ENCODE results near the gene TMX3.

The TMX3 gene

GRCh38 chr18:68703326-68703725, 11.6 kb downstream of the TMX3 start:
- no peak overlapping the region for H3K4me3 ChIP-seq (ENCODE audit: low read depth, low read length)
- TF ChIP-seq, protein P1, sequence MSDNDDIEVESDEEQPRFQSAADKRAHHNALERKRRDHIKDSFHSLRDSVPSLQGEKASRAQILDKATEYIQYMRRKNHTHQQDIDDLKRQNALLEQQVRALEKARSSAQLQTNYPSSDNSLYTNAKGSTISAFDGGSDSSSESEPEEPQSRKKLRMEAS (IDR thresholded peaks at IDR 0.05; ENCODE audit: low read depth, low read length), result no peak
- TF ChIP-seq MYC (IDR thresholded peaks at IDR 0.05; ENCODE audit: low read depth, low read length) (no peak), CTCF (IDR thresholded peaks at IDR 0.05; ENCODE audit: low read depth, low read length) (no peak), POLR2A (IDR thresholded peaks at IDR 0.05; ENCODE audit: extremely low read depth, insufficient read length) (no peak)
- DNase-seq (ENCODE audit: low read depth), result no peak

- no peak overlapping the region for H3K4me3 ChIP-seq (ENCODE audit: low read depth, low read length)
- TF ChIP-seq, protein P1 (IDR thresholded peaks at IDR 0.05; ENCODE audit: low read depth, low read length), result no peak
- TF ChIP-seq POLR2A (IDR thresholded peaks at IDR 0.05; ENCODE audit: extremely low read depth, insufficient read length) (no peak), MYC (IDR thresholded peaks at IDR 0.05; ENCODE audit: low read depth, low read length) (no peak), CTCF (IDR thresholded peaks at IDR 0.05; ENCODE audit: low read depth, low read length) (no peak)
- DNase-seq (ENCODE audit: low read depth), result no peak
These were observed 13.6 kb downstream of the TMX3 start for GRCh38 chr18:68701353-68701752.

DNA sequence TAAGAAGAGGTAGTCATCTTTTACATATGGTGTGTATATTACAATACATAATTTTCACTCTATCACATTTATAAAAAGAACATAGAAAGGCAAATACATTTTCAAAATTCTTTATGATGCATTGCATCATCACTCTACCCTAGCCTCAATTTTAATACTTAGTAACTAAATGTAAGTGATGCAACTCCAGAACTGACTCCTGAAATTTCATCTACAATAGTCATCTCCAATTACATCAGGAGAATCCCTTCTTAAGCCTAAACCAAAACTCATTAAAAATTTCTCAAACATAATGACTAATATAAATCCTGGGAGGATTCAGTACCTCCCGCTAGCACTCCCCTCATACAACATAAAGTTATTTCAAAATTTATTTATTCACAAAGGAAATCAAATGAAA, 15.9 kb downstream of the TMX3 start:
- TF ChIP-seq POLR2A (IDR thresholded peaks at IDR 0.05; ENCODE audit: extremely low read depth, insufficient read length) (no peak), MYC (IDR thresholded peaks at IDR 0.05; ENCODE audit: low read depth, low read length) (no peak), CTCF (IDR thresholded peaks at IDR 0.05; ENCODE audit: low read depth, low read length) (no peak)
- TF ChIP-seq, protein P1 (IDR thresholded peaks at IDR 0.05; ENCODE audit: low read depth, low read length), result no peak
- no peak for DNase-seq (ENCODE audit: low read depth)
- H3K4me3 ChIP-seq (ENCODE audit: low read depth, low read length), result no peak overlapping the region

DNA sequence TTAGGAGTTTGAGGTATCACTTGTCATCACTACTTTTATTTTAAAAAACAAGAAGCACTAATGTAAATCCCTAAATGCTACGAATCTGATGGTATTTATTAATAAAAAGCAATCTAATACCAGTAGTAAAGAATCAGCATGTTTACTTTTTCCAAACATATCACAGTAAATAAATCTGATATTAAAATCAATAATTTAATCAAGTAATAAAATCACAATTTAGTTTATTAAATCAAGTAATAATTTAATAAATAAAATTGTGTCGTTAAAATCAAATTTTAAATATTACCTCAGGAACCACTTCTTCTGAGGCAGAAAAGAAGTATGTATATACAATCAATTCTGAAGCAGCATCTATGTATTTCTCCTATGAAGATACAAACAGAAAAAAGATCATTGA, 18.0 kb downstream of the TMX3 start:
- no peak overlapping the region for H3K4me3 ChIP-seq (ENCODE audit: low read depth, low read length)
- no peak for DNase-seq (ENCODE audit: low read depth)
- TF ChIP-seq, protein P1 (IDR thresholded peaks at IDR 0.05; ENCODE audit: low read depth, low read length), result no peak
- no peak for TF ChIP-seq CTCF (IDR thresholded peaks at IDR 0.05; ENCODE audit: low read depth, low read length)
- TF ChIP-seq POLR2A (IDR thresholded peaks at IDR 0.05; ENCODE audit: extremely low read depth, insufficient read length), result no peak
- no peak for TF ChIP-seq MYC (IDR thresholded peaks at IDR 0.05; ENCODE audit: low read depth, low read length)

- DNase-seq (ENCODE audit: low read depth), result no peak
- H3K4me3 ChIP-seq (ENCODE audit: low read depth, low read length), result no peak overlapping the region
- TF ChIP-seq POLR2A (IDR thresholded peaks at IDR 0.05; ENCODE audit: extremely low read depth, insufficient read length) (no peak), CTCF (IDR thresholded peaks at IDR 0.05; ENCODE audit: low read depth, low read length) (no peak)
These were observed 20.6 kb downstream of the TMX3 start for GRCh38 chr18:68694316-68694715.

Data from NB4 (cell line).